CD14-positive monocyte (primary cell): ENCODE data around the gene UST. TPM values are rescaled to one million over a fixed set of nuclear protein-coding genes. Genes with fewer than 3 reads are reported as not detected.

Experiments
- DNase-seq, 3 donors: peaks; one replicate each; pipeline ENCODE4 v3.0.0-alpha.2; 2011 to 2022
- H2AFZ ChIP-seq: 2 replicates; pipeline ENCODE4 v1.6.0; 2012; ENCODE audit warnings: mild to moderate bottlenecking, low read depth, low read length, inconsistent platforms; ENCODE audit not compliant: insufficient read depth, poor library complexity, severe bottlenecking
- H3K27ac ChIP-seq, 2 donors: 1 replicate in 1 of 2; 2 replicates in 1 of 2; pipeline ENCODE4 v1.5.1; 2012 to 2013; ENCODE audit warnings: low read length in 2 of 2, control low read depth in 1 of 2, inconsistent platforms in 1 of 2, low read depth in 1 of 2, mild to moderate bottlenecking in 1 of 2
- H3K27me3 ChIP-seq, 2 donors: one replicate each; pipeline versions ENCODE4 v1.6.0 to v1.6.1; 2011 to 2013; ENCODE audit warnings: low read length in 2 of 2; ENCODE audit not compliant: control insufficient read depth in 2 of 2, insufficient read depth in 2 of 2
- H3K36me3 ChIP-seq, 2 donors: replicated peaks in 1 of 2; 1 replicate in 1 of 2; 2 replicates in 1 of 2; pipeline versions ENCODE4 v1.5.1 to v1.6.1; 2012 to 2013; ENCODE audit warnings: low read length in 2 of 2, control low read depth in 1 of 2, inconsistent platforms in 1 of 2, mild to moderate bottlenecking in 1 of 2; ENCODE audit not compliant: insufficient read depth in 2 of 2, control insufficient read depth in 1 of 2
- H3K4me1 ChIP-seq, 2 donors: 1 replicate in 1 of 2; 2 replicates in 1 of 2; pipeline versions ENCODE4 v1.5.1 to v1.6.1; 2012 to 2013; ENCODE audit warnings: low read length in 2 of 2, control low read depth in 1 of 2, inconsistent platforms in 1 of 2, mild to moderate bottlenecking in 1 of 2, moderate library complexity in 1 of 2; ENCODE audit not compliant: insufficient read depth in 2 of 2, control insufficient read depth in 1 of 2
- H3K4me2 ChIP-seq: replicated peaks from 2 replicates; pipeline ENCODE3; 2012; ENCODE audit warnings: low read length, moderate library complexity, mild to moderate bottlenecking; ENCODE audit not compliant: poor library complexity, severe bottlenecking; ENCODE audit errors: extremely low read depth
- H3K4me3 ChIP-seq, 3 experiments: fragments of 200-600 bp in 1 of 3; sonication (generic) in 1 of 3; replicated peaks in 1 of 3; 1 replicate in 2 of 3; 2 replicates in 1 of 3; pipeline ENCODE4 v1.5.1; 2011 to 2013; ENCODE audit warnings: low read length in 3 of 3, mild to moderate bottlenecking in 3 of 3, control low read depth in 2 of 3, low read depth in 2 of 3, inconsistent platforms in 1 of 3, moderate library complexity in 1 of 3
- H3K79me2 ChIP-seq: 2 replicates; pipeline ENCODE4 v1.6.0; 2012; ENCODE audit warnings: mild to moderate bottlenecking, control low read depth, inconsistent platforms, low read length, moderate library complexity; ENCODE audit not compliant: insufficient read depth
- H3K9ac ChIP-seq: 2 replicates; pipeline ENCODE4 v1.6.0; 2017; ENCODE audit warnings: low read length, mild to moderate bottlenecking; ENCODE audit not compliant: insufficient read depth, poor library complexity, severe bottlenecking
- H3K9me3 ChIP-seq, 2 donors: replicated peaks in 1 of 2; 1 replicate in 1 of 2; 2 replicates in 1 of 2; pipeline versions ENCODE4 v1.5.1 to v1.6.1; 2012 to 2013; ENCODE audit warnings: low read length in 2 of 2, control low read depth in 1 of 2; ENCODE audit not compliant: control insufficient read depth in 1 of 2, insufficient read depth in 1 of 2
- H4K20me1 ChIP-seq: 2 replicates; pipeline ENCODE4 v1.6.0; 2012; ENCODE audit warnings: mild to moderate bottlenecking, low read length, control low read depth, moderate library complexity; ENCODE audit not compliant: insufficient read depth
- H3K27ac Mint-ChIP-seq, 7 donors: one replicate each; pipeline ENCODE4 v1.8.0; 2020; ENCODE audit warnings: mild to moderate bottlenecking in 7 of 7, mixed read lengths in 7 of 7, moderate library complexity in 6 of 7, inconsistent platforms in 2 of 7
- H3K27me3 Mint-ChIP-seq, 3 donors: one replicate each; pipeline ENCODE4 v1.8.0; 2021 to 2022; ENCODE audit warnings: low read depth in 3 of 3, mild to moderate bottlenecking in 3 of 3, mixed read lengths in 3 of 3, moderate library complexity in 3 of 3, inconsistent platforms in 1 of 3
- H3K36me3 Mint-ChIP-seq, 2 donors: one replicate each; pipeline ENCODE4 v1.8.0; 2020; ENCODE audit warnings: mixed read lengths in 2 of 2, inconsistent platforms in 1 of 2, mild to moderate bottlenecking in 1 of 2
- H3K4me1 Mint-ChIP-seq: one replicate; pipeline ENCODE4 v1.8.0; 2020; ENCODE audit warnings: mild to moderate bottlenecking, mixed read lengths
- H3K4me3 Mint-ChIP-seq, 2 donors: one replicate each; pipeline ENCODE4 v1.8.0; 2020; ENCODE audit warnings: mild to moderate bottlenecking in 2 of 2, mixed read lengths in 2 of 2, moderate library complexity in 1 of 2
- H3K9me3 Mint-ChIP-seq, 7 donors: one replicate each; pipeline ENCODE4 v1.8.0; 2020 to 2022; ENCODE audit warnings: mixed read lengths in 7 of 7, mild to moderate bottlenecking in 6 of 7, moderate library complexity in 6 of 7, inconsistent platforms in 2 of 7
- WGBS: methylation state at CpG from one replicate; pipeline ENCODE4 v1.1.5; 2013; ENCODE audit warnings: missing lambda C conversion rate; ENCODE audit not compliant: insufficient coverage; 5-methylcytosine and 5-hydroxymethylcytosine counted together
- intact Hi-C, 2 donors: fragments of 100-400 bp; cut with micrococcal nuclease; formaldehyde crosslinking; loops; one replicate each; pipeline versions ENCODE4 v1.15.0 to v1.15.1; 2023
- polyA plus RNA-seq, 3 donors: library from polyadenylated mRNA; depleted of rRNA in 1 of 3; unstranded in 2 of 3; stranded (reverse) in 1 of 3; fragments of 300-500 nt in 2 of 3; fragments of >200 nt in 1 of 3; fragmentation: Illumina TruSeq in 2 of 3; gene quantifications; 1 replicate in 2 of 3; 2 replicates in 1 of 3; pipeline ENCODE4 v1.2.3, GENCODE V29; 2012 to 2021
- TF ChIP-seq, protein P1 (sequence below): fragments of 200-600 bp; IDR thresholded peaks from one replicate; pipeline ENCODE4 v1.8.0; 2022; ENCODE audit warnings: antibody characterized with exemption, mild to moderate bottlenecking

Gene UST
- polyA plus RNA-seq, 3 donors: 0.33 to 0.53 (median 0.48) TPM

DNA sequence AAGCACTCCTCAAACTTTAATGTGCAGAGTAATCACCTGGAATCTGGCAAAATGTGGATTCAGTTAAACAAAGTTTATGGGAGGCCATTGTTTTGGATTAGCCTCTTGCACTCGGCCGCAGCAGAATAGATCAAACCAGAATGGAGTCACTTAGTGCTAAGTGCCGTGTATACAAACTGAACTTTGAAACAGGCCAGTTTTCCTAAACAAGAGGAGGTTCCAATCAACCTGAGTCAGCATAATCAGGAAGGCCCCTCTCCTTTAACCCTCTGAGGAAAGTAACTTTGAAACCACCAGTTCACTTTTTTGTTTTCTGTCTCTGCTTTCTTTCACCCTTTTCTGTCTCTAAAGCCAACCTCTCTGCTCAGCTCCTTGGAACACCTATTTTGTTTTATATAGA, 92.2 kb downstream of the UST start:
- Mint-ChIP-seq H3K27ac (no peak overlapping the region), H3K4me3 (no peak overlapping the region), H3K27me3 (no peaks in the 10 kb centered on the region), H3K9me3 (peaks cover 0 to 2% (median 0%) of the 10 kb centered on the region in 7 donors), H3K4me1 (no peaks in the 10 kb centered on the region), H3K36me3 (no peaks in the 10 kb centered on the region)
- Histone ChIP-seq H3K36me3 (no peaks in the 10 kb centered on the region), H4K20me1 (no peaks in the 10 kb centered on the region), H3K27me3 (no peaks in the 10 kb centered on the region), H3K4me1 (no peaks in the 10 kb centered on the region), H3K4me2 (no peak overlapping the region), H2AFZ (no peak overlapping the region), H3K9ac (no peak overlapping the region), H3K79me2 (no peaks in the 10 kb centered on the region), H3K27ac (no peak overlapping the region), H3K4me3 (no peak overlapping the region), H3K9me3 (no peaks in the 10 kb centered on the region)
- no peak for DNase-seq
- WGBS: 92% methylated on average over 3 of the region's 3 CpGs
- intact Hi-C loops: no loop called here
- TF ChIP-seq, protein P1, sequence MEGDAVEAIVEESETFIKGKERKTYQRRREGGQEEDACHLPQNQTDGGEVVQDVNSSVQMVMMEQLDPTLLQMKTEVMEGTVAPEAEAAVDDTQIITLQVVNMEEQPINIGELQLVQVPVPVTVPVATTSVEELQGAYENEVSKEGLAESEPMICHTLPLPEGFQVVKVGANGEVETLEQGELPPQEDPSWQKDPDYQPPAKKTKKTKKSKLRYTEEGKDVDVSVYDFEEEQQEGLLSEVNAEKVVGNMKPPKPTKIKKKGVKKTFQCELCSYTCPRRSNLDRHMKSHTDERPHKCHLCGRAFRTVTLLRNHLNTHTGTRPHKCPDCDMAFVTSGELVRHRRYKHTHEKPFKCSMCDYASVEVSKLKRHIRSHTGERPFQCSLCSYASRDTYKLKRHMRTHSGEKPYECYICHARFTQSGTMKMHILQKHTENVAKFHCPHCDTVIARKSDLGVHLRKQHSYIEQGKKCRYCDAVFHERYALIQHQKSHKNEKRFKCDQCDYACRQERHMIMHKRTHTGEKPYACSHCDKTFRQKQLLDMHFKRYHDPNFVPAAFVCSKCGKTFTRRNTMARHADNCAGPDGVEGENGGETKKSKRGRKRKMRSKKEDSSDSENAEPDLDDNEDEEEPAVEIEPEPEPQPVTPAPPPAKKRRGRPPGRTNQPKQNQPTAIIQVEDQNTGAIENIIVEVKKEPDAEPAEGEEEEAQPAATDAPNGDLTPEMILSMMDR: no peak

DNA sequence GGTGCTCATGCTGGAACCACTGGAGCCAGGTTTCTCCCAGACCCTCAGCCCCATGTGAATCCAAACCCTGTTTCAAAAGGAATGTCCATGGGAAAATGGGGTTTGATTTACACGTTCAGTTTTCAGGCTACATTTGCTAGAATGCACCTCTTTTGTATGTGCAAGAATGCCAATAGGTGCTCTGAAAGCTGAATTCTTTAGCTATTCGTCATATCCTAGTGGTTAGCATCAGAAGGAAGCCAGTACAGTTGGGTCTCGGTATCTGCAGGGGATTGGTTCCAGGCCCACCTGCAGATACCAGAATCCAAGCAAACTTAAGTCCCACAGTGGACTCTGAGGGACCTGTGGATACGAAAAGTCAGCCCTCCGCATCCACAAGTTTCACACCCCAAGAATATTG, 93.4 kb downstream of the UST start:
- intact Hi-C loops: no loop called here
- Histone ChIP-seq H3K36me3 (no peaks in the 10 kb centered on the region), H4K20me1 (no peaks in the 10 kb centered on the region), H3K4me1 (no peaks in the 10 kb centered on the region), H3K79me2 (no peaks in the 10 kb centered on the region), H3K9me3 (no peaks in the 10 kb centered on the region), H3K4me2 (no peak overlapping the region), H3K4me3 (no peak overlapping the region), H3K27ac (no peak overlapping the region), H3K9ac (no peak overlapping the region), H3K27me3 (no peaks in the 10 kb centered on the region), H2AFZ (no peak overlapping the region)
- H3K27me3 Mint-ChIP-seq: no peaks in the 10 kb centered on the region
- H3K4me1 Mint-ChIP-seq: no peaks in the 10 kb centered on the region
- DNase-seq: no peak
- no peak overlapping the region for H3K4me3 Mint-ChIP-seq
- H3K27ac Mint-ChIP-seq: no peak overlapping the region
- TF ChIP-seq, protein P1: no peak
- no peaks in the 10 kb centered on the region for H3K36me3 Mint-ChIP-seq
- H3K9me3 Mint-ChIP-seq: no peaks in the 10 kb centered on the region
- 92% methylated on average over 3 of the region's 5 CpGs for WGBS
